Cardiac fibroblast (primary cell): ENCODE results near the gene ZNF384.
A peak's percentile ranks its signal among the peaks of the same experiment; 100 is the strongest.

Experiments
- DNase-seq, 2 donors: peaks; one replicate each; pipeline versions ENCODE4 v3.0.0 to v3.0.0-alpha.2; 2010; ENCODE audit warnings: low read depth in 2 of 2
- H3K4me3 ChIP-seq, 2 donors: replicated peaks in 1 of 2; 1 replicate in 1 of 2; 2 replicates in 1 of 2; pipeline ENCODE4 v1.5.1; 2011; ENCODE audit warnings: low read depth in 2 of 2, low read length in 2 of 2, mild to moderate bottlenecking in 2 of 2, moderate library complexity in 1 of 2
- CTCF ChIP-seq: IDR thresholded peaks from one replicate; pipeline ENCODE4 v1.5.1; 2011; ENCODE audit warnings: low read depth, mild to moderate bottlenecking, low read length, inconsistent platforms

ZNF384 gene

GRCh38 chr12:6620137-6620884, 68.9 kb downstream of the ZNF384 start:
- peak; percentile 62 for TF ChIP-seq CTCF
- peak; percentile 61 to 72 for DNase-seq
- peak overlapping the region in 1 of 2 donors; percentile 26 for H3K4me3 ChIP-seq

- no peak for TF ChIP-seq CTCF
- H3K4me3 ChIP-seq = no peak overlapping the region
- DNase-seq = no peak
Observed at GRCh38 chr12:6618483-6619225, 70.5 kb downstream of the ZNF384 start.
